NCI-H1436 (cell line): ENCODE measurements around the gene MNAT1.
"Not testable (repeated sequence)": the region's sequence is repeated elsewhere in the genome, so short reads cannot be mapped to it uniquely, and the experiment has no call there.

Experiments used
- DNase-seq: peaks from one replicate; lab custom pipeline; 2025; lab: John Stamatoyannopoulos, UW

Gene MNAT1

DNA sequence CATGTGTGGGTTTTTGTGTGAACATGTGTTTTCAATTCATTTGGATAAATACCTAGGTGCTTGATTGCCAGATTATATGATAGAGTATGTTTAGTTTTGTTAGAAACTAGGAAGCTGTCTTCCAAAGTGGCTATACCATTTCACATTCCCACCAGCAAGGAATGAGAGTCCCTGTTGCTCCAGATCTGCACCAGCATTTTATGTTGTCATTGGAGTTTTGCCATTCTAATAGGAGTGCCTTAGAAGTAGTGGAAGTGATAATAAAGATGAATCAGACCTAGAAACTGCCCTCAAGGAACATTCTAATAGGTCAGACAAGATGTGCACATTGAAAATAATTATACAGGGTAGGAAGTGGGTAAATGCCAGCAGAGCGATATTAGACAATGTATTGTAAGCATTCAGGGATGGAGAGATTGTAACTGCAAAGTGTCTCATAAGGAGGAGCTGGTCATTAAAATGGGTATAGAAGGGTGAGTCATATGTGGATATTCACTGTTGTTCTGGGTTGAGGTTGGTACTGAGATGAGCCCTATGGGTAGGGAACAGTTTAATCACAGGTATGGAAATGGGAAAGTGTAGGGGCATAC lies 71.4 kb downstream of the MNAT1 start:
- no peak for DNase-seq

- DNase-seq: no peak
These were observed 72.7 kb downstream of the MNAT1 start for GRCh38 chr14:60807247-60807646.

GRCh38 chr14:60807971-60808370 lies 73.4 kb downstream of the MNAT1 start:
- DNase-seq: no peak

DNA sequence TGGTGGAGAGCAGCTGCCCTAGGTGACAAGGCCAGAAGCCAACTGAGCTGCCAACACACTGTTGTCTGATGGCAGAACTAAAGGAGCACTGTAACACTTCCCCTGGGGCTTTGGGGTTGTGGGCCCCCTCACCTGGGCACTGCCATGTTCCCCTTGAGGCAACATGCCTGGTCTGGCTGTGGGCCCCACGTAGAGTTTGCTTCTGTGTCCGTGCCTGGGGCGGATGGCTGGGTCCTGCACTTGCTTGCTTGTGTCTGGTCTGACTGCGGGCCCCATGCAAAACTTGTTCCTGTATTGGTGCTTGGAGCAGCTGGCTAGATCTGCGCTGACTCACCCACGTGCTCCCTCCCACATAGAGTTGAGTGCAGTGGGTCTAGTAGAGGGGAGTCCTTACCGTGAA lies 78.4 kb downstream of the MNAT1 start:
- DNase-seq: no peak

DNA sequence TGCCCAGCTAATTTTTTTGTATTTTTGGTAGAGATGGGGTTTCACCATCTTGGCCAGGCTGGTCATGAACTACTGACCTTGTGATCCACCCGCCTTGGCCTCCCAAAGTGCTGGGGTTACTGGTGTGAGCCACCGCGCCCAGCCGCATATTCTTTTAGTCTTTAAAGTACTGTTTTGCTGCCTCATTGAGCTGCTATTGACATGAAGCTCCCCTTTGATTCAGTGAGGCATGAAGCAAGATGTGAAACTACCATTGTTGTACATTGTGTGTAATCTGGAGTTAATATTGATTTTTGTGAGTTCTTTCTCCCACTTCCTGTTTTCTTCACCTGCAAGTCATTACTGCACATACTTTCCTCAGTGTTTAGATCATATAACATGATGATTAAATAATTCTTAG lies 80.8 kb downstream of the MNAT1 start:
- peak; percentile 4 for DNase-seq

- DNase-seq: no peak
These were observed 82.6 kb downstream of the MNAT1 start for GRCh38 chr14:60817113-60817512.

DNA sequence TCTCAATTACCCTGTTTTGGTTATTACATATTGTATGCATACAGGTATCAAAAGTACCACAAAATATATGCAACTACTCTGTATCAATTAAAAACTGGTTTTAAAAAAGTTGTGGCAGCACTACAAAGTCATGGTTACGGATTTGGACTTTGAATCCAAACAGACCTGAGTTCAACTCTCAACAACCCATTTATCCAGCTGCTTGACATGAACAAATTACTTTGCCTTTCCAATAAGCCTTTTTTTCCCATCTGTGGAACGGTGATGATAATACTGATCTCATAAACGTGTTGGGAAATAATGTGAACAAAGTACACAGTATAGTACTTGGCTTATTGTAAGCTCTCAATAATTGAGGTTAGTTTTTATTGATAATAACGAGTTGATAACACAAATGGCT lies 85.0 kb downstream of the MNAT1 start:
- DNase-seq: no peak

DNA sequence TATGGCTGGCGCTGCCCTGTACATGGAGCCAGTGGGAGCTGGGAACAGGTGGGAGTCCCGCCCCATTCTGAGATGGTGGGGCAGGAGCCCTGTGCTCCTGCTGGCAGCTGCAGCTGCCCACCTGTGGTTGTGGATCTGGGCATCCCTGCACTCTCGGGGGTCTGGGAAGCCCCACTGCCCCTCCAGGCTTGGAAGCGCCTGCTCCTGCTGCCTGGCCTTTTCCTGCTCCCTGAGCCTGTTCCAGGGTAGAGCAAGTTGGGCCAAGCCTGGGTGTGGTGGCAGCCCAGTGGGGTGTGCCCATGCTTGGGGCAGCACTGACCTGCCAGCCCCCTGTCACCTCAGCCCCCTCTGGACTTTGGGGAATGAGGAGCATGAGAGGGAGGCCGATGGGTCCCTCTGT lies 104.0 kb downstream of the MNAT1 start:
- no peak for DNase-seq

DNA sequence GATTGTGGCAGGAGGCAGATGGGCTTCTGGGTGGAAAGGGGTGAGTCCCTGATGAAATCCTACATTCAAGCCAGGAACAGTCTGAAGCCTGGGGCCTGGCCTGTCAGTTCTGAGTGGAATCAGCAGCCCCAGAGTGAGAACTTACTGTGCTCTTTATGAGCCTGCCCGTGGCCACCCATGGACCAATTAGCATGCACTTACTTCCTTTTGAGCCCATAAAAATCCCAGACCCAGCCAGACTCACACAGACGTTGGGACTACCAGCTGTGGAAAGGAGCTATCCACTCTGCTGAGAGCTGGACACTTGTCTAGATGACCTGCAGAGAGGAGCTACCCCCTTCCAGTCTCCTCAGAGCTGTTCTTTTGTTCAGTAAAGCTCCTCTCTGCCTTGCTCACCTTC lies 104.5 kb downstream of the MNAT1 start:
- DNase-seq: no peak

- no peak for DNase-seq
These were observed 105.1 kb downstream of the MNAT1 start for GRCh38 chr14:60839657-60840056.

DNA sequence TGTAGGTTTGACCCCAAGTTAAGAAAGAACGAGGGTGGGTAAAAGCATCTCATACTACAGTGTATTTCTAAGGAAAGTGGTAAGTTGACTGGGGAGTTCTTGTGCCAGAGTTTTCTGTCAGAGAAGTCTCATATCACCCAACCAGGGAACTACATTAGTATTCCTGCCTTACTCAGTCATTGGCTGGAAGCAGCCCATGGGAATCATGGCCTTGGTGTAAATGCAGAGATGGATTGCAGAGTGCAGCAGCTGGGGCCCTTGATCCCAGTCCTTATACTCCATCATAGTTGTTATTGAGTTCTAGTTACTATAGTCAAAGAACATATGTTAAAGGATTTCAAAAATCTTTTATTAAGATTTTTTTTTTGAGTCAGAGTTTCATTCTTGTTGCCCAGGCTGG lies 105.8 kb downstream of the MNAT1 start:
- no peak for DNase-seq

- no peak for DNase-seq
These were observed 111.0 kb downstream of the MNAT1 start for GRCh38 chr14:60845523-60845922.

DNA sequence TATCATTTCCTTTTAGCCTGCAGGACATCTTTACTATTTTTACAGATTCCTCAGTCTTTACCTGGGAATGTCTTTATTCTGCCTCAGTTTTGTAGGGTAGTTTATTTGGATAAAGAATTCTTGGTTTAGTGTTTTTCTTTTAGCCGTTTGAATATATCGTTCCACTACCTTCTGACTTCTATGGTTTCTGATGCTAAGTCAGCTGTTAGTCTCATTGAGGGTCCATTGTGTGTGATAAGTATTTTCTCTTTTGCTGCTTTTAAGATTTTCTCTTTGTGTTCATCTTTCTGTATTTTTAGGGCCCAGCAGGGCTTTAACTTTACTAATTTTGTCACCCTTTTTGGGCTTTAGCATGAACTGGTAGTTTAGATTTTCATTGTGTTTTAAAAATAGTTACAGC lies 113.5 kb downstream of the MNAT1 start:
- no peak for DNase-seq

- DNase-seq: not testable (repeated sequence)
These were observed 117.1 kb downstream of the MNAT1 start for GRCh38 chr14:60851692-60852091.

DNA sequence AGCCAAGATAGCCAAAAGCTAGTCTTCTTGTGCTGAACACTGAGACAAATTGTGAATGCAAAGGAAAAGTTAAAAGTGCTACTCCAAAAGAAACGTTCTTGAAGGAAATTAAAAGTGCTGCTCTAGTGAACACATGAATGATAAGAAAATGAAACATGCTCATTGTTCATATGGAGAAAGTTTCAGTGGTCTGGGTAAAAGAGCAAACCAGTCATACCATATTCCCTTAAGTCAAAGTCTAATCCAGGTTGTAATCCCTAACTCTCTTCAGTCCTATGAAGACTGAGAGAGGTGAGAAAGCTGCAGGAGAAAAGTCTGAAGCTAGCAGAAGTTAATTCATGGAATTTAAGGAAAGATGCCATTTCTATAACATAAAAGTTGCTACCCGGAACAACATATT lies 121.5 kb downstream of the MNAT1 start:
- no peak for DNase-seq

GRCh38 chr14:60859525-60859924 lies 125.0 kb downstream of the MNAT1 start:
- DNase-seq: no peak

DNA sequence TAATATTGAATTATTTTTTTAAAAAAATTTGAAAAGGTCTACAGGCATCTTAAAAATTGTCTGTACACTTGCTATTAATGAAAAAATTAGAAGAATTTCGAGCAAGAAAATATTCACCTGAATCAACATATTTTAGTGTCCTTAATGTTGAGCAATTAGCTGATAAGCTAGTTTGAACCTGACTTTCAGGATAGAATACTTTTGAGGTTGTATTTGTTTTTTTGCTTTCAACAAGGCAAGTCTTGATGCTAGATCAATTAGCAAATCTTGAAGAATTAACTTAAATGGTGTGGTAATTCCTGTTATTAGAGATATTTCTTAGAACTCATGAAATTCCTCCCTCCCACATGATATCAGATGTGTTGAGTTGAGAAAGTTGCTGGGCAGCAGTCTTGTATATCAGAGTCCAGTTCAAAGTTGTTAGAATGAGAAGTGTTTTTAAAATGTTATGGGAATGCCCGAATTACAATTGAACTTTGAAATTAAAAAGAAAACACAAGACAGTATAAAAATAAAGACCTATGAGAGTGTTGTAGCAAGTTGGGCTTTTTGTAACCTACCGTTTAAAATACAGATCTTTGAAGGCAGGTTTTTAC lies 127.1 kb downstream of the MNAT1 start:
- no peak for DNase-seq

DNA sequence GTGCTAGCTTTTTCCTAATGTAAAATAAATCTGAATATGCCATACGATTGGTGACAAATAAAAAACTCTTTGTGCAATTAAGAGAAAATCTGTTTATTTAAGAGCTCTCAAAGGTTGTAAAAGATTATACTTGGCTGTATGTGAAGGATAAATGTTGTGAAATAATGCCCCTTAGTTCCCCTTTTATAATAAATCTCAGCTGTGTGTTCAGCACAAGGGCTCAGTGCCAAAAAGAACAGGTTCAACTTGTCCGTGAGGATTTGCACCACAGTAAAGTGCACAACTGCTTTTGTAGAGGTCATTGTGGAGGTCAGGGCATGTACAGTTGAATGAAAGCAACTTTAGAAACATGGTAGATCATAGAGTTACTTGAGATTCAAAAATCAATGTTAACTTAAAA lies 127.7 kb downstream of the MNAT1 start:
- DNase-seq: peak; percentile 22

DNA sequence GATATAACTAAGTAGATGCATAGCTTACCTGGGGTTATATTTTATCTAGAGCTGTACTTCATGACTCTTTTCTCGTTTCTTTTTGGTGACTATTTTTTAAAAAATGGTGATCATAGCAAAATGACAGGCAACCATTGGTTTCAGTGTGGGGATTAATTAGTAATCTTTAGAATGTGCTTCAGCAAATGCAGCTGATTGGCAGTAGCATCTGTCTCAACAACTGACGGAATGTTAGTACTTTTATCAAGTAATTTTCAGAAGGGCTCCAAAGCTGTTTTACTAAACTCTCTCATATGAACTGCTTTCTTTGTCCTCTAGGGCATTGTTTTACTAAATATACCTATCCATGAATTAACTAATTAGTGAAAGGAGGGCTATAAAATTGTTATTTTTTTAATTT lies 128.7 kb downstream of the MNAT1 start:
- DNase-seq: no peak

DNA sequence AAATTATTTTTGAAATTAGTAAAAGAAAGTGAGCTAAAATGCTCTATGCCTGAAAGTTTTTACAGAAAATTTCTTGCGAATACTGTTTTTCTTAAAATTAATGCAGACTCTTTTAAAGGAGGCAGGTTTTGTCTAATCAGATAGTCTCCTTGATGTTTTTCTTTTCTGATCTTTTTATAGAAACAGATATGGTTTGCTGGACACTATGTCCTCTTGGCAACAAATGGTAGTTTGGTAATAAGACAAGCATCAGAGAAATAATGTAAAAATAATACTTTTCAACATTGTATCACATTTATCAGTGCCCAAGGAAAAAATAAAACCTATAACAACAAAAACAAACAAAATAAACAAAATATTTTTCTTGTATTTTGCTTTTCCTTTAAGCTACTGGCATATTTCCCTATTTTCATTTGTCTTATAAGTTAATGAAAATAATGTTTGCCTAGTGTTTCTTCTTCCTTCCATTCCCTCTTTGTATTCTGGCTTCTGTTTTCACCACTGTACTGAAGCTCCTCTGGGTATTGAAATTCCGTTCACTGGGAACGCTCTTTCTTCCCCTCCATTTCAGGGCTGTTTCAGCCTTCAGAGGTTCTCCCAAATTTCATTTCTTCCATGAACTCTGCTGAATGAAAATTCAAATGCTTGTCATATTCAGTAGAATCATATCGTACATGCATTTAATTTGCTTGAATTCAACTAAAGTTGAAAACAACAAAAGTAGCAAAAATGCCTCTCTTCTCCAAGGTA lies 131.0 kb downstream of the MNAT1 start:
- no peak for DNase-seq

DNA sequence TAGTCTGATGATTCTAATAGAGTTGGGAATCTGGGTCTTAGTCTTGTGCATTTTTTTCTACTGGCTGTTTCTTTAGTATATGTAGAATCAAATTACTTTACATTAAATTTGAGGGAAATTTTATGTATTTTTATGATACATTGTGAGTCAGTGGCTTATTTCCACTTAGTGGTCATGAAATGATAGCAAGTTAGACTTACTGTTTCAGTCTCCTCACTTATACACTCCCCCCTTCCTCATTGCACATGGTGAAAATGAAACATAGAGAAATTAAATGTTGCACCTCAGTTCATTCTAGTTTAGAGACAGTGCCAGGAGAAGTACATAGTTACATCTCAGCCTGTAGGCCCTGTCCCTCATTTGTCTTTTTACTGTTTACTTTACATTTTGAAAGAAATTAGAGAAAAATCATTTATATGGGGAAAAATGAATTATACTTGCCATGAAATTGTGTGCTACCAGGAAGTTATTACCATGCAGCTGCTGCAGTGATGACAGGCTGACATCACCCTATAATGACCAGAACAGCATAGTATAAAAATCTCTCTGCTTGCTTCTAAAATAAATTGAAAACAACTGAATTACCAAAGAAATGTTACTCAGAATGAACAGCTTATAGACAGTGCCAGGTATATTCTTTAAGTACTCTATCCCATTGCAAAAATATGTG lies 133.1 kb downstream of the MNAT1 start:
- DNase-seq: no peak

- DNase-seq: no peak
These were observed 143.6 kb downstream of the MNAT1 start for GRCh38 chr14:60878121-60878520.

DNA sequence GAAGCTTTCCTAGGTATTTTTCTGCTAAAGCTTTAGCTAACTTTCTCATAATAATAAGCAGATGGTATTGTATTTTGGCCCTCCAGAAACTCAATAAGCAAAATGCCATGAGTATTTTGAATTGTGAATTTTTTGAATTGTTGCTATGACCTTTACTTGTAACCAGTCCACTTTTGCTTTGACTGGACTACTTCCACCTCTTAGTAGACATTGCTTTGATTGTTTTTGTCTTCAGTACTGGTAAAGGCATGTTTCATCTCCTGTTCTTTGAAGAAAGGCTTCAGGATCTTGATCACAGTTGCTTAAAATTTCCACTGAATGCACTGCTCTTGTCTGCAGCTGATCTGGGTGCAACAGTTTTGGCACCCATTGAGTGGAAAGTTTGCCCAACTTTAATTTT lies 144.0 kb downstream of the MNAT1 start:
- no peak for DNase-seq
